Heart left ventricle (tissue), 16 donors: ENCODE data around the gene PLK5. TPM values are rescaled to one million over a fixed set of nuclear protein-coding genes. Genes with fewer than 3 reads are reported as not detected.
A peak's percentile ranks its signal among the peaks of the same experiment; 100 is the strongest.

Source experiments
- ATAC-seq, 4 donors: fragments of 200-7000 bp; cut with Tn5 transposase; one replicate each; pipeline ENCODE4 v1.9.1; 2020 to 2022; ENCODE audit warnings: moderate library complexity in 4 of 4, mild to moderate bottlenecking in 3 of 4, moderate number of reproducible peaks in 1 of 4
- DNase-seq, 5 donors: peaks; one replicate each; pipeline ENCODE4 v3.0.0-alpha.2; 2020
- H3K27ac ChIP-seq, 12 donors: fragments of 200-600 bp; sonication (generic) in 4 of 12; one replicate each; pipeline versions ENCODE4 v1.5.0 to v1.8.0; 2016 to 2022; ENCODE audit warnings: mild to moderate bottlenecking in 2 of 12
- H3K27me3 ChIP-seq, 9 donors: fragments of 200-600 bp; sonication (generic) in 2 of 9; one replicate each; pipeline versions ENCODE4 v1.5.1 to v1.8.0; 2016 to 2022; ENCODE audit warnings: mild to moderate bottlenecking in 3 of 9
- H3K36me3 ChIP-seq, 9 donors: fragments of 200-600 bp; sonication (generic) in 2 of 9; one replicate each; pipeline versions ENCODE4 v1.5.0 to v1.8.0; 2018 to 2022; ENCODE audit warnings: mild to moderate bottlenecking in 2 of 9
- H3K4me1 ChIP-seq, 12 donors: fragments of 200-600 bp; sonication (generic) in 4 of 12; one replicate each; pipeline versions ENCODE4 v1.5.0 to v1.8.0; 2016 to 2022; ENCODE audit warnings: mild to moderate bottlenecking in 3 of 12
- H3K4me3 ChIP-seq, 12 donors: fragments of 200-600 bp; sonication (generic) in 4 of 12; one replicate each; pipeline versions ENCODE4 v1.5.0 to v1.8.0; 2017 to 2022; ENCODE audit warnings: mild to moderate bottlenecking in 9 of 12, moderate library complexity in 4 of 12
- H3K9me3 ChIP-seq, 12 donors: fragments of 200-600 bp; sonication (generic) in 4 of 12; one replicate each; pipeline versions ENCODE4 v1.5.0 to v1.8.0; 2016 to 2022; ENCODE audit warnings: mild to moderate bottlenecking in 1 of 12
- POLR2A ChIP-seq, 2 donors: fragments of 450-650 bp; IDR thresholded peaks; one replicate each; pipeline ENCODE4 v1.6.1; 2017; ENCODE audit warnings: antibody characterized with exemption in 2 of 2, mild to moderate bottlenecking in 2 of 2, moderate library complexity in 2 of 2
- WGBS, 4 donors: extraction: QIAGEN DNeasy Blood & Tissue Kit in 2 of 4; methylation state at CpG; one replicate each; pipeline versions ENCODE4 v1.1.5 to v1.1.7; 2013 to 2018; 5-methylcytosine and 5-hydroxymethylcytosine counted together
- intact Hi-C, 10 donors: fragments of 100-400 bp; cut with DNase I; formaldehyde crosslinking; loops; one replicate each; pipeline versions ENCODE4 v1.11.1 to v1.14.2; 2022
- polyA plus RNA-seq, 2 donors: library from polyadenylated mRNA; stranded (reverse); fragments of 200-250 nt; gene quantifications; one replicate each; pipeline ENCODE4 v1.2.3, GENCODE V29; 2013
- total RNA-seq, 9 donors: library from RNA; depleted of rRNA in 2 of 9; stranded (reverse); fragments of >200 nt in 2 of 9; fragmentation: NEBNext Ultra II Directional in 3 of 9; extraction: Animal tissue kit (Norgen Biotek cat#: 25700) in 3 of 9; gene quantifications; one replicate each; pipeline versions ENCODE4 v1.1.0 to v1.2.4, GENCODE V29; 2016 to 2023
- TF ChIP-seq, protein P1 (sequence below), 12 donors: fragments of 200-600 bp; sonication (generic) in 4 of 12; IDR thresholded peaks; one replicate each; pipeline versions ENCODE4 v1.5.0 to v1.8.0; 2018 to 2022; ENCODE audit warnings: antibody characterized with exemption in 12 of 12, mild to moderate bottlenecking in 5 of 12
- donor health status: ischemic (EF 13 %, LVEDD 7.1; RV severe dilation, severe dysfunction).
- donor health status: healthy with polysubstance abuse.
- donor health status: DM: no; HTN: yes; CAD: no.
- donor health status: DM: no; HTN: no; CAD: no.
- donor health status: ischemic (EF 25% LVEDD 6.9; RV normal size, moderate dysfunction).
- donor health status: ischemic (EF 25% LVEDD 5.7; RV mildly dilated, moderate dysfunction).
- donor health status: healthy.
- donor health status: DM: yes; HTN: yes; CAD: no.
- donor health status: ischemic (EF 35%, LVEDD 5.7; RV mildly dilated, moderate dysfunction).
- donor health status: nonischemic (EF 11% LVEDD 7.7; RV severe dilation, severe dysfunction).
- donor health status: DM: yes; HTN: yes; CAD: no.
- donor health status: PGD.
- donor health status: ischemic (EF 29% LVEDD 5.4; RV normal size, mild dysfunction).
- donor health status: nonischemic (EF 23%, LVEDD 6.1; RV moderate dilation, normal function).

Gene PLK5
- total and polyA plus RNA-seq, 11 donors, result 0.17 to 0.30 TPM; not detected in 9

DNA sequence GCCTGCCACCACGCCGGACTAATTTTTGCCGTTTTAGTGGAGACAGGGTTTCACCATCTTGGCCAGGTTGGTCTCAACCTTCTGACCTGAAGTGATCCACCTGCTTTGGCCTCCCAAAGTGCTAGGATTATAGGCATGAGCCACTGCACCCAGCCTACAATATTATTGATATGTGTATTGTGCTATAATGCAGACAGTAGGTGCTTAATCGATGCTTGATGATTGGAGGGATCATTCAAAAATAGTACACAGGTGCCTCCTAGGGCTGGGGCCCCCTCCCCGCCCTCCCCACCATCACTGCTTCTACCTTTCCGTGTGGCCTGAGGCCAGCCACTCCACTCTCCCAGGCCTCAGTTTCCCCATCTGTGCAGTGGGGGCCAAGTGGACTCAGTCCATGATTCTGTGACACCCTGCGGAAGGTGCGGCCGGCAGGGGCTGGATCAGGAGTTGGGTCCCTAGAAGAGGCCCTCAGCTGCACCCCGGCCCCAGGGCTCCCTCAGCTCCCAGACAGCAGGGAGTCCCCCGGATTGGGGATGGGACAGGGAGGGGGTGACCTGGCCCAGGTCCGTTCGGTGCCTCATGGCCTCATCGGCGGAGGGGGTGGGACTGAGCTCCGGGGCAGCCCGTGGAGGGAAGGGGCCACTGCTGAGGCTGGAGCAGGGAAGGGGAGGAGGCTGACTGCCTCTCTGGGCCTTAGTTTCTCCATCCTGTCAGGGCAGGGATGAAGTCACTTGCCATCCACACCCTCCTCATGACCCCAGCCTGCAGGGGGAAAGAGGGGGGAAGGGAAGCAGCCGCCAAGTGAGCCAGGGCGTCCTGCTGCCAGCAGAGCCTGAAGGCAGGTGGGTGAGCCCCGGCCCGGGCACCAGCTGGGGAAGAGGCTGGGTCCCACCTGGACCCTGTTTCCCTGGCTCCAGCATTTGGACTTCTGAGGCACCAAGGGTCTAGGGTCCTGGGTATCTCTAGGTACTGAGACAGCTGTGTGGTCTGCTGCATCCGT is 12.3 kb upstream of the PLK5 start:
- WGBS, 4 donors, result 50 to 67% (median 55%) methylated on average over 17 to 22 of the region's 22 CpGs
- intact Hi-C loops, result loop anchor here in 2 of 10 donors (5.0 to 10.0 kb wide), 2 partner anchors 64 to 237 kb away; partner anchors contain the start of gene FAM174C (in 1 of the 2)
- TF ChIP-seq POLR2A (IDR thresholded peaks at IDR 0.05), result no peak
- TF ChIP-seq, protein P1, sequence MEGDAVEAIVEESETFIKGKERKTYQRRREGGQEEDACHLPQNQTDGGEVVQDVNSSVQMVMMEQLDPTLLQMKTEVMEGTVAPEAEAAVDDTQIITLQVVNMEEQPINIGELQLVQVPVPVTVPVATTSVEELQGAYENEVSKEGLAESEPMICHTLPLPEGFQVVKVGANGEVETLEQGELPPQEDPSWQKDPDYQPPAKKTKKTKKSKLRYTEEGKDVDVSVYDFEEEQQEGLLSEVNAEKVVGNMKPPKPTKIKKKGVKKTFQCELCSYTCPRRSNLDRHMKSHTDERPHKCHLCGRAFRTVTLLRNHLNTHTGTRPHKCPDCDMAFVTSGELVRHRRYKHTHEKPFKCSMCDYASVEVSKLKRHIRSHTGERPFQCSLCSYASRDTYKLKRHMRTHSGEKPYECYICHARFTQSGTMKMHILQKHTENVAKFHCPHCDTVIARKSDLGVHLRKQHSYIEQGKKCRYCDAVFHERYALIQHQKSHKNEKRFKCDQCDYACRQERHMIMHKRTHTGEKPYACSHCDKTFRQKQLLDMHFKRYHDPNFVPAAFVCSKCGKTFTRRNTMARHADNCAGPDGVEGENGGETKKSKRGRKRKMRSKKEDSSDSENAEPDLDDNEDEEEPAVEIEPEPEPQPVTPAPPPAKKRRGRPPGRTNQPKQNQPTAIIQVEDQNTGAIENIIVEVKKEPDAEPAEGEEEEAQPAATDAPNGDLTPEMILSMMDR (IDR thresholded peaks at IDR 0.05), result no peak
- Histone ChIP-seq H3K27me3 (peaks cover 0 to 35% (median 5%) of the 10 kb centered on the region in 9 donors), H3K4me1 (peaks cover 0 to 59% (median 15%) of the 10 kb centered on the region in 12 donors), H3K27ac (peak overlapping the region in 9 of 12 donors; percentile 84 to 97 (median 90)), H3K36me3 (peaks cover 0 to 6% (median 0%) of the 10 kb centered on the region in 9 donors), H3K9me3 (peaks cover 0 to 6% (median 0%) of the 10 kb centered on the region in 12 donors), H3K4me3 (peak overlapping the region in 10 of 12 donors; percentile 51 to 83 (median 62))
- DNase-seq (no peak), ATAC-seq (no peak)

DNA sequence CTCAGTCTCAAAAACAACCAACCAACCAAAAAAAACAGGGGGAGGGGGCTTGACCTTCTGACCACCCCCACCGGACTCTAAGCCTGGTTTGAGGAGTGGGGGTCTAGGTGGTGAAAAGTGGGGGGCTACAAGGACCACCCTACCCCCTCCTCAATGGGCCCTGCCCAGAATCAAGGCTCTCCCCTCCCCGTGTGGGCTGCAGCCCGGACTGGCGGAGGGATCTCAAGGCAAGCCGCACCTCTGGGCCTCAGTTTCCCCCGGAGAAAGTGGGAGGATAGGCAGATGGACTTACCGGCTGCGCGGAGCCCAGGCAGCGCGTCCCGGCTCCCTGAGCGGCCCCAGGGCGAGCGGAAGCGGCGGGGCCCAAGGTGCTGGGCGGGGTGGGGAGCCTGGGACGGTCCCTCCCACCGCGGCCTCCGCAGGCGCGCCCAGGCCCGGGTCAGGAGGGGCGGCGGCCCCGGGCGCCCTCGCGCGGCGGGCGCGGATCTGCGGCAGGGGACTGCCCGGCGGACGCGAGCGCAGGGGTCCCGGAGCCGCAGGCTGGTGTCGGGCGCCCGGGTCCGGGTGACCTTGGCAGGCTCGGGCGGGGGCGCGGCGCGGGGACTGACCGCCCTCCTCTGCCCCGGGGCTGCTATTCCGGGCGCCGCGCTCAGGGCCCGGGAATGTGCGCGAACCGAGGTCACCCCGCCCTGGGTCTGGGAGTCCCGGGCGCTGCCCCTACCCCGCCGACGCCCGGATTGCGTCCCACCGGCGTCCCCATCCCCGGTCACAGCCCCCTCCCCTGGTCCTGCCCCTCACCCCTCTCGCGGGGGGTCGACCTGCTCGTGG is 11.0 kb upstream of the PLK5 start, which contains the start of gene ADAMTSL5:
TSS of gene ADAMTSL5 (minus strand) at position 349 of the 828 bp plus-strand sequence. CDS start 2,076 bp downstream, outside the sequence.
- H3K27ac ChIP-seq, result peak within 1 kb of the TSS; percentile 74 to 97 (median 88)
- ATAC-seq (peak; percentile 27 to 75 (median 64)), DNase-seq (peak; percentile 69 to 82 (median 78))
- peaks cover 0 to 6% (median 0%) of the 10 kb centered on the region in 9 donors for H3K36me3 ChIP-seq
- peaks cover 0 to 47% (median 8%) of the 10 kb centered on the region in 12 donors for H3K4me1 ChIP-seq
- peak in 1 of 2 donors; percentile 57 for TF ChIP-seq POLR2A (IDR thresholded peaks at IDR 0.05)
- TF ChIP-seq, protein P1 (IDR thresholded peaks at IDR 0.05), result peak in 4 of 12 donors; percentile 13 to 32 (median 20)
- H3K9me3 ChIP-seq, result peaks cover 0 to 6% (median 0%) of the 10 kb centered on the region in 12 donors
- 2 to 6% (median 3%) methylated on average over 30 to 78 of the region's 78 CpGs for WGBS, 4 donors
- peak within 1 kb of the TSS; percentile 50 to 83 (median 60) for H3K4me3 ChIP-seq
- H3K27me3 ChIP-seq, result peaks cover 0 to 35% (median 5%) of the 10 kb centered on the region in 9 donors
- intact Hi-C loops, result loop anchor here in 2 of 10 donors (5.0 to 10.0 kb wide), 2 partner anchors 66 to 238 kb away; partner anchors contain the start of gene FAM174C (in 1 of the 2)

DNA sequence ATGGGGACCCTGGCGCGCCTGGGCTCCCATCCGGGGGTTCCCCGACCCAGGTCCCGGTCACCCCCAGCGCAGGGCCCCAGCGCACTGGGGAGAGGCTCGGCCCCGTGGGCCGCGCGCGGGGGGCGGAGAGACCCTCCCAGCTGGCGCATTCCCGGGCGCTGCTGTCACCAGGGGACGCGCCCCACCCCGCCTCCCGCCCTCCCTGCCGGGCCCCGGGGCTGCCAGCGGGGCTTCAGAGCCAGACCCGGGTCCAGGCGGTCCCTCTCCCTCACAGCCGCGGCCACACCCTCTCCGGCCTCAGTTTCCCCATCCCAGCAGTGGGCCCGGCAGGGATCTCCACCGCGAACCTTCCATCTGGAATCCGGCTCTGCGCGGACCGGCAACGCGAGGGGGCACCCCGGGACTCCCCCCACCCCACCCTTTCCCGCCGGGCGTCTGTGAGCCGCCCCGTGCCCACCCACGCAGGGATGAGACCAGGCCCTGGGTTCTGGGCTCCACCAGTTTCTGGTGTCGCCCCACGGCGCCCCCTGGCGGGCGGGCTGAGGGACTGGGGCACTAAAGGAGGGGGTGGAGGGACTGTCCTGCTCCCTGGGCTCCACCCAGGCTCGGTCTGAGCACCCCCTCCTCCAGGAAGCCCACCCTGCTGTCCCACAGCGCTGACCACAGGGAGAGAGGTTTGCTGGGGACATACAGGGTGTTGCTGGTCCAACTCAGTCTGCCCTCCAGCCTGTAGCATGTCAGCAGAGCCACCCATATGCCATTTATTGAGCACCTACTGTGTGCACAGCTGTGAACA is 10.2 kb upstream of the PLK5 start:
- peak overlapping the region; percentile 50 to 83 (median 60) for H3K4me3 ChIP-seq
- peaks cover 0 to under 1% (median 0%) of the 10 kb centered on the region in 12 donors for H3K9me3 ChIP-seq
- peaks cover 0 to 6% (median 0%) of the 10 kb centered on the region in 9 donors for H3K36me3 ChIP-seq
- intact Hi-C loops, result loop anchor here in 2 of 10 donors (5.0 to 10.0 kb wide), 2 partner anchors 66 to 239 kb away; partner anchors contain the start of gene FAM174C (in 1 of the 2)
- peak in 3 of 5 donors; percentile 56 to 84 (median 72) for DNase-seq
- H3K27ac ChIP-seq, result peak overlapping the region; percentile 62 to 97 (median 88)
- peaks cover 0 to 35% (median 5%) of the 10 kb centered on the region in 9 donors for H3K27me3 ChIP-seq
- ATAC-seq, result peak; percentile 19 to 60 (median 38)
- 4 to 5% (median 4%) methylated on average over 5 to 52 of the region's 52 CpGs for WGBS, 4 donors
- peaks cover 0 to 40% (median 7%) of the 10 kb centered on the region in 12 donors for H3K4me1 ChIP-seq
- TF ChIP-seq, protein P1 (IDR thresholded peaks at IDR 0.05), result peak in 11 of 12 donors; percentile 37 to 64 (median 61)
- TF ChIP-seq POLR2A (IDR thresholded peaks at IDR 0.05), result no peak
